HG03342 (cell line): ENCODE data around the gene LHX1.

ENCODE experiments used
- ATAC-seq: cut with Tn5 transposase; IDR thresholded peaks from one replicate; pipeline ENCODE4 v1.9.1; 2021; ENCODE audit warnings: mild to moderate bottlenecking, moderate library complexity; ENCODE audit not compliant: unreplicated experiment

LHX1 gene

DNA sequence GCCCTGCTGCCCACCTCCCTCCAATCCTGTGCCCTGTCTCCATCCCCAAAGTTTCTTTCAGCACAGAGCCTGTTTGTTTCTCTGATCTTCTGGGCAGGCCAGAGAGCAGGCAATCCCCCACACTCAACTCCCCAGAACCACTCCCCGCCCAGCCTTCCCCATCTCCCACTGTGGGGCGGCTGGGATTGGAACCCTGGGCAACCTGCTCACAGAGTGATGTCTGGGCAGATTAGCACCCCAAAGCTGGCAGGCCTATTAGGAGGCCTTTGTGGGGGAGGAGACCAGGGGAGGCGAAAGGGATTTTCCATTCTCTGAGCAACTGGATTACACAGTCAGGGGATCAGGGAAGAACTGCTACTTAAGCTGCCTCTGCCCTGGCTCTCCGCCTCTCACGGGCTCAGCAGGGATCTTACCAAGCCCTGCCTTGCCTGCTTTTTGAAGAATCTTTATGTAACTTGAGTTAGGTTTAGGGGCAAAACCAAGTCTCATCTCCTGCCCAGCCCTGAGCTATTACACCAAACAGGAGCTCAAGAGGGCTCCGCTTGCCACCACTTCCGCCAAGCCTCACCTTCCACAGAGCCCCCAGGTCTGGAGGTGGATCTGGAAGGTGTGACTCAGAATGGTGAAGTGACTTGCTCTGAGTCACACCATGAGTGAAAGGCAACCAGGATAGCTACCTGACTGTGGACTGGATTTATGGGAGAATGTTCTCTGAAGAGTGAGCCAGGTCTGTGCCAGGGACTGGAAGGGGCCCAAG lies 16.0 kb upstream of the LHX1 start:
- no peak for ATAC-seq

GRCh38 chr17:36922175-36922574 lies 15.1 kb upstream of the LHX1 start:
- ATAC-seq: no peak

GRCh38 chr17:36923814-36924221 lies 13.5 kb upstream of the LHX1 start:
- no peak for ATAC-seq

GRCh38 chr17:36926226-36926625 lies 11.0 kb upstream of the LHX1 start:
- no peak for ATAC-seq

GRCh38 chr17:36926701-36927100 lies 10.6 kb upstream of the LHX1 start:
- ATAC-seq: no peak

DNA sequence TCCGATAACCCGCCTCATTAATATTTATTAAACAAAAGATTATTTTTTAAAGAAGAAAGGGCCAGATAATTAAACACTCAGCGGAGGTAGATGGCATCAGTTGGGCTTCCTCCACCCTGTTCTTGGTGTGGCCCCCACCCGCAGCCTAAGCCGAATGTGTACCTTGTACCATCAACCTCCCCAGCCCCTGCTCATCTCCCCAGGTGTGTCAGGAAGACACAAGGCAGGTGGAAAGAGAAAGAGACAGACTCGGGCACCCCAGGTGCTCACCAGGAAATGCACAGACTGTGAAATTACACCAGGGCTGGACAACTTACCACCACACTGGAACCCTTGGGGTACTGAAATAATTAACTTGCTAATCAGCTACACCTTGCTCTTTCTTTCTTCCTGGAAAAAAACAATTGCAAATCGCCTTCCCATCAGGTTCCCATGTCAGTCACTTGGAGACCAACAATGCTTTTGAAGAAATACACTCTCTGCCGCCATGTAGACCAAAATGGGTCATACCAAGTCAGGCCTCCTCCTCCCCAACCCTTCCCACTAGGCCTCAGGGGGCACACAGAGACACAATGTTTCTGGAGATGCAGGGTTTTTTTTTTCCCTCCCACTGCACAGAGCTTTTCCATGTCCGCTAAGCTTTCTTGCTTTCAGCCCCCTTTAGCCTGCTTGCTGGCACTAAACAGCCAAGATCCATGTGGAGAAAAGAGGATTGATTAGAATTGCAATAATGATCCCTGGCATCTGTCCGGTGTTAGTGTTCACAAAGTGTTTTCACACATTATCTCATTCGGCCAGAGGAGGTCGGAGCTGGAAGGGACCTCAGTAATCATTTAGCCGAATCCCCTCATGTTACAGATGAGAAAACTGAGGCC lies 8.6 kb upstream of the LHX1 start:
- ATAC-seq: no peak

DNA sequence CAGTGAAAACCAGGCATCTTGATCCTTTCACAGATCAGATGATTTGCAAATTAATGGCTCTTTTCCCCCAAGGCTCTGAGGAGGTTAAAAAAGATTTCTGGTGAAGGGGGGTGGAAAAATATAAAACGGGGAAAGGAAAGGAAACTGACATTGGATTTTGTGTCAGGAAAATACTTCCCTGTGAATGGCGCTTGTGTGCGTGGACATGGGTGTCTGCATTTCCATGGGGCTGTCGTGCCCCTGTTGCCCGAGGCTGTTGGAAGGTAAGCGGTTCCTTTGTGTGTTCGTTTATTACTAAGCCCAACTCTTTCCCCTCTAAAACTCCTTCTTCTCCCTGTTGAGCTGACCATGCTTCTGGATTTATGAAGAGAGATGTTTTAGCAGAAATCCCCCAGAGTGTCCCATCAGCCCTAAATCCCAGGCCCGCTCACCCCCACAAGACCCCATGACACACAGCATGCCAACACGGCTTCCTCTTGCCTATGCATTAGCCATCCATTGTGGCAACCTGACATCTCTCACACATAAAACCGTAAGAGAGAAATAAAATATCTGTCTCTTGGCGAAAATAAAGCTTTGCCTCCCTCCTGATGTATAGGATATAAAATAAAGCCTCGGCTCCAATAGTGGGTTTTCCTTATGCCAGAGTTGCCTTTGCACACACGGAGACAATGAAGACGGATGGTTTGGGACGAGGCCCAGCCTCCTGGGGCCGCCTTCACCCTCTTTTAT lies 7.3 kb upstream of the LHX1 start:
- ATAC-seq: no peak

DNA sequence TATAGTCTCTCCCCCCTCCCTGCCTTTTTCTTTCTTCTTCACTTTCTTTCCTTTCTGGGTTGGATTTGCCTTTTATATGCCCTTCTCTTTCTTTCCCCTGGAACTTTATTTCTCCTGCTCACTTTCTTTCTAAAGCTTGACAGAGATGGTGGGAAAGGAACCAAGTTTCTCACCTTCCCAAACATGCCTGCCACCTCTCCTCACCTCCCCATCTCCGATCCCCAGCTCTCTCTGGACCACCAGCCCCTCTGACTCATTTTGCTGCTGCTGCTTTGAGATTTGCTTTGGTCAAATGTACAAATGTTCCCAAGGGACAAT lies 6.7 kb upstream of the LHX1 start:
- ATAC-seq: no peak

GRCh38 chr17:36931096-36931696 lies 6.1 kb upstream of the LHX1 start:
- no peak for ATAC-seq

- no peak for ATAC-seq
These were observed 5.4 kb upstream of the LHX1 start for GRCh38 chr17:36931697-36932382.

- ATAC-seq: no peak
These were observed 4.9 kb upstream of the LHX1 start for GRCh38 chr17:36932383-36932693.

- ATAC-seq: no peak
These were observed 4.4 kb upstream of the LHX1 start for GRCh38 chr17:36932694-36933511.

DNA sequence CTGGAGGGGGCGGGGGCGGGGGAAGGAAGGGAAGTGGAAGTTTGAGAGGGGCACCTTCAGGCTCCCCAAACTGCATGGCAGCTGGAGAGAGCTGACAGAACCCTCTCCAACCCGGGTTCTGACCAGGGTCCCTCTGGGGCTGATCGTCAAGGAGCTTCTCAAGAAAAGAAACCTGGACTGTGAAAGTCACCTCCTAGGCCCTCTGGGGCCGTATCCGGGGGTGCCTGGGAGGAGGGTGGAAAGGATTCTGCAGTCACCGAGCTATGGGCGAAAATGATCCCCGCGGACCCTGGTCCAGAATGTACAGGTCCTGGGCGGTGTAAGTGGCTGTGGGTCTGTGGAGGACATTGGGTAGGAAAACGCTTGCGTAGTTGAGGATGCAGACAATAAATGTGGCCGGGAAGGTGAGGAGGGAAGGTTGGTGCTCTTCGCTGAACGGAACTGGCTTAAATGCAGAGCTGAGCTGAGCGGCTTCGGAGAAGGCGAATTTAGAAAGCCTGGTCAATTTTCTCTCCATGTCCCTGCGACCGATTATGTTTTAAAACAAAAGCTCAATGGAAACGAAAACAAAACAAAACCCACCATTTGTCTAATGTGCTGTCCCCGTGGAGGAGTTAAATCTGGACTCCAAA lies 3.6 kb upstream of the LHX1 start:
- no peak for ATAC-seq

- no peak for ATAC-seq
These were observed 3.1 kb upstream of the LHX1 start for GRCh38 chr17:36934144-36934691.

- ATAC-seq: no peak
These were observed 2.3 kb upstream of the LHX1 start for GRCh38 chr17:36934692-36935630.

DNA sequence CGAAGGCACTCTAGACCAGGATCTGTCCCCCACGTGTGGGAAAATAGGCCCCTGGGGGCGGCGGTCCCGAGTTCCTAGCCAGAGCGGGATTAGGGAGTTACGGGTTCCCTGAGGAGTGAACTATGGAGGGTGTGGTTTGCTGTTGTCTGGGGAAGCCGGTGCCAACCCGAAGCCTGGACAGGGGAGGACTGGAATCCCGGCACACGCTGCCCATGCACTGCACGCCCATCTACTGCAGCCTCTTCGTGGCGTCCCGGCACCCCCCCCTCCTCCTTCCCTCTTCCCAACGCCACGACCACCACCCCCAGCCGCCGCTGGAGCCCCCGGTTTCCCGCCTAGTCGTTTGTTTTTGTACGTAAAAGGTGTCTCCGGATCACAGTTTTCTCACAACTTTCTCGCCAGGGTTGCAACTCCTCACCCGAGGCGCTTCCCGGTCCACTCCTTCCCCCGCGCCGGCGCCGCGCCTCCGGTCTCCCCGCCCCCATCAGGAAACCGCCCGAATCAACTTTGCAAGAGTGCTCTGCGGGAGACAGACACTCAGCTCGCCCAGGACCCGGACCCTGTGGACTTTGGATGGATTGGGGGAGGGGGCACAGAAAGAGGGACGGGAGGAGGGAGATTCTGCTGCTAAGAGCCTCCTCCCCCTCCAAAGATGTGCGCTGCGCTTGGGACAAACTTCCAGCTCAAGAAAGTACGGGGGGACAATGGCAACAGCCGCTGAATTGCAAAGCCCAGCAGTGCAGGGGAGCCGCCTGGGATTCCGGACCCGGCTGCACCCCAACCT lies 1.4 kb upstream of the LHX1 start:
- ATAC-seq: no peak

DNA sequence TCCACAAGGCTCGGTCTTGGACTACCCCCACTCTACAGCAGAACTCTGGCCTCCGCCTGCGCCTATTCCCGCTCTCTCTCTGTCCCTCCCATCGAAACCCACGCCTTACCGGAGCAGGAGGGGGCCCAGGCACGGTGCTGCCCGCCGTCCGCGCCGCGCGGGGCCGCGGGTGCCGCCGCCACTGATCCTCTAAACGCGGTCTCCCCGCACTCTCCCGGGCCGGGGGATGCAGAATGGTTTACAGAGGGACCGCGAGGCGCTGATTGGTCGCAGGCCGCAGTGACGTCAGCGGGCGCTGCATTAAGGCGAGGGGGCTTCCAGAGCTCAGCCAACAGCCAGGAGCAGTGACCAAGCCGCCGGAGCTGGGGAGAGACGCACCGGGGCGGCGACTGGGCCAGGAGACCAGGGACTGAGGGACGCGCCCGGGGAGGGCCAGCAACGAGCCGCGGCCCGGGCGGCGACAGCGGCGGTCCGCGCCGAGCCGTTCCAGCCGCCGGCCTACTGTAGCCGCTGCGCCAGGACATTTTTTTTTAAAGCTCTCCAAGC lies 747 bp upstream of the LHX1 start:
- no peak for ATAC-seq
